ENCODE measurements around the gene GSTM4. TPM values are rescaled to one million over a fixed set of nuclear protein-coding genes. Genes with fewer than 3 reads are reported as not detected.

The GSTM4 gene
- total and polyA plus RNA-seq, 2 of the 4 experiments (the other 2 are of a cell fraction) = 10.4 to 37.8 TPM

DNA sequence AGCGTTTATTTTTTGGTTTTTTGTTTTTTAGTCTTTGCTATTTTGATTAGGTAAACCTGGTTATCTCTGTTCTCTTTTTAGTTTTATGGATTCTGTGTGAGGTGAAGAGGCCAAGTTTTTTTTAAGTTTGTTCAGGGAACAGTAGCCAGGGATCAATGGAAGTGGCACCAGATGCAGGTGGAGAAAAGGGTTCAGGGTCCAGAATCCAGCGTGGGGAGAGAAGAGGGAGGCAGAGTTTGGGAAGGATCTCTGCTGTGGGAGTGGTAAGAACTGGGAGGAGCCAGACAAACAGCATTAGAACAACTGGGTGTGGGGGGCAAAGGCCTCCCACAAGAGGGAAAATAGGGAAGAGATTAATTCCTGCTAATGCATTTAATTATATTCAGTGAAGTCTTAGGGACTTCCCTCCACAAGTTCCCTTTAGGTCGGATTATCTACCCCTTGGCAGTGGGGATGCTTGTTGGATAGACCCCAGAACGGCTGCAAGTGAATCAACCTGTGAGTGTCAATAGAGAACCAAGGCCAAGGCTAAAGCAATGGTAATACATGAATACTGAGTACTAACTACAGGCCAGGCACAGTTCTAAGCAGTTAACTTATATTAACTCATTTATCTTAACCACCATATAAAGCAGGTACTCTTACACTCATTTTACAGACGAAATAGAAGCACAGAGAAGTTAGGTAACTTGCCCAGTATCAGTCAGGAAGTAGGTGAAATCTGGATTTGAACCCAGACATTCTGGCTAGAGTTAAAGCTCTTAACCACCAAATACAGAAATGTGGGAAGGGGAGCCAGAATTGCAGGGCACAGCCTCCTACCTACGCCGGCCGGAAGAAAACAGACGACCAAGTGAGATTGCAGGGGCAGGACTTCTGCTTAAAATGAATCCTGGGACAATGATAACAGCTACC lies 37.0 kb upstream of the GSTM4 start:
- intact Hi-C loops (cut with micrococcal nuclease) = no loop called here
- peak overlapping the region; percentile 85 to 99 for H4K8ac ChIP-seq (ENCODE audit: low read depth in 2 of 2, low read length in 2 of 2)
- peak overlapping the region; percentile 85 for H4K91ac ChIP-seq (ENCODE audit: insufficient read depth, low read depth, low read length)
- in situ Hi-C loops (cut with MboI; ENCODE audit: low sequenced_read_pairs) = no loop called here
- DNase-seq (no peak), ATAC-seq (ENCODE audit: low read depth) (no peak)
- no peaks in the 10 kb centered on the region for H3K36me3 ChIP-seq (ENCODE audit: control insufficient read depth, insufficient read depth, low read length)
- peak overlapping the region; percentile 89 for H3K18ac ChIP-seq (ENCODE audit: low read depth, low read length)
- H3K4me3 ChIP-seq (ENCODE audit: insufficient read depth, low read depth, low read length) = peak overlapping the region; percentile 96
- WGBS, 2 experiments (ENCODE audit: extremely low coverage in 2 of 2, insufficient read length in 1 of 2) = 43% methylated on average over 1 of the region's 9 CpGs; no CpG with 5 or more reads in 1 of the 2 experiments
- peak overlapping the region; percentile 96 for H4K5ac ChIP-seq (ENCODE audit: low read depth, low read length)
- H2BK15ac ChIP-seq (ENCODE audit: low read depth, low read length) = peak overlapping the region; percentile 79
- peak overlapping the region; percentile 84 for H2AFZ ChIP-seq (replicated peaks; ENCODE audit: low read length, poor library complexity)
- H3K9me1 ChIP-seq (ENCODE audit: insufficient read depth, low read length) = peaks cover 47% of the 10 kb centered on the region
- no peaks in the 10 kb centered on the region for H3K9me3 ChIP-seq (ENCODE audit: control insufficient read depth, insufficient read depth, low read length)
- peak overlapping the region; percentile 81 for H3K56ac ChIP-seq (ENCODE audit: extremely low read depth, insufficient read depth, low read length)
- H3K4me2 ChIP-seq (ENCODE audit: low read depth, low read length) = peak overlapping the region; percentile 84
- H4K20me1 ChIP-seq (ENCODE audit: insufficient read depth, low read length) = peaks cover 30% of the 10 kb centered on the region
- H3K27me3 ChIP-seq (ENCODE audit: control insufficient read depth, insufficient read depth, low read length) = no peaks in the 10 kb centered on the region
- H3K9ac ChIP-seq (ENCODE audit: low read depth, low read length) = peak overlapping the region; percentile 73
- ChIA-PET POLR2A (ENCODE audit: unreplicated experiment) (interaction anchor here (1.5 kb wide), 1 partner anchor 71 kb away, joined by 5 read pairs; the partner anchor contains the start of gene GNAI3), CTCF (interaction anchor here (0.6 to 2.0 kb wide), 4 partner anchors 11 to 73 kb away, joined by 3 to 6 read pairs (median 5); no protein-coding TSS in a partner anchor)
- H2AK9ac ChIP-seq (replicated peaks; ENCODE audit: low read depth, low read length, poor library complexity) = peak overlapping the region; percentile 100
- H2BK20ac ChIP-seq (ENCODE audit: low read depth, low read length) = peak overlapping the region; percentile 84
- peak overlapping the region; percentile 97 for H2BK5ac ChIP-seq (ENCODE audit: low read depth, low read length, poor library complexity, severe bottlenecking)
- peak overlapping the region; percentile 93; the same call in 1 of the 2 replicates for H2AK5ac ChIP-seq (ENCODE audit: low read depth, low read length)
- peak overlapping the region; percentile 95 for H2BK120ac ChIP-seq (ENCODE audit: low read depth, low read length)
- H3K14ac ChIP-seq (replicated peaks; ENCODE audit: low read depth, low read length) = peak overlapping the region; percentile 99
- H3K79me1 ChIP-seq (ENCODE audit: low read depth in 1 of 2, low read length in 2 of 2) = peaks cover 16 to 76% of the 10 kb centered on the region in 2 experiments; a peak in 3 of 4 replicates
- H3K4me1 ChIP-seq (ENCODE audit: control insufficient read depth, insufficient read depth, low read length) = peaks cover 43% of the 10 kb centered on the region
- dilution Hi-C loops (cut with HindIII; ENCODE audit: low sequenced_read_pairs, unreplicated experiment) = no loop called here
- peak overlapping the region; percentile 99 for H3K23ac ChIP-seq (ENCODE audit: low read depth, low read length)
- H3K4ac ChIP-seq (ENCODE audit: low read depth, low read length) = peak overlapping the region; percentile 99
- TF ChIP-seq FOS (IDR thresholded peaks at IDR 0.05; ENCODE audit: low read depth, low read length) (no peak), MXI1 (IDR thresholded peaks at IDR 0.05; ENCODE audit: borderline replicate concordance, low read depth, low read length) (no peak), RCOR1 (IDR thresholded peaks at IDR 0.05; ENCODE audit: insufficient replicate concordance, low read length) (no peak), USF2 (IDR thresholded peaks at IDR 0.05; ENCODE audit: low read depth, low read length) (no peak), CEBPB (IDR thresholded peaks at IDR 0.05; ENCODE audit: low read depth, low read length) (no peak), BHLHE40 (IDR thresholded peaks at IDR 0.05; ENCODE audit: low read depth, low read length) (no peak), RFX5 (IDR thresholded peaks at IDR 0.05; ENCODE audit: low read depth, low read length) (no peak), RAD21 (IDR thresholded peaks at IDR 0.05; ENCODE audit: low read length) (no peak), MAZ (IDR thresholded peaks at IDR 0.05; ENCODE audit: borderline replicate concordance, low read depth, low read length) (no peak), MAFK (IDR thresholded peaks at IDR 0.05; ENCODE audit: low read depth, low read length) (no peak)
- TF ChIP-seq, protein P1, sequence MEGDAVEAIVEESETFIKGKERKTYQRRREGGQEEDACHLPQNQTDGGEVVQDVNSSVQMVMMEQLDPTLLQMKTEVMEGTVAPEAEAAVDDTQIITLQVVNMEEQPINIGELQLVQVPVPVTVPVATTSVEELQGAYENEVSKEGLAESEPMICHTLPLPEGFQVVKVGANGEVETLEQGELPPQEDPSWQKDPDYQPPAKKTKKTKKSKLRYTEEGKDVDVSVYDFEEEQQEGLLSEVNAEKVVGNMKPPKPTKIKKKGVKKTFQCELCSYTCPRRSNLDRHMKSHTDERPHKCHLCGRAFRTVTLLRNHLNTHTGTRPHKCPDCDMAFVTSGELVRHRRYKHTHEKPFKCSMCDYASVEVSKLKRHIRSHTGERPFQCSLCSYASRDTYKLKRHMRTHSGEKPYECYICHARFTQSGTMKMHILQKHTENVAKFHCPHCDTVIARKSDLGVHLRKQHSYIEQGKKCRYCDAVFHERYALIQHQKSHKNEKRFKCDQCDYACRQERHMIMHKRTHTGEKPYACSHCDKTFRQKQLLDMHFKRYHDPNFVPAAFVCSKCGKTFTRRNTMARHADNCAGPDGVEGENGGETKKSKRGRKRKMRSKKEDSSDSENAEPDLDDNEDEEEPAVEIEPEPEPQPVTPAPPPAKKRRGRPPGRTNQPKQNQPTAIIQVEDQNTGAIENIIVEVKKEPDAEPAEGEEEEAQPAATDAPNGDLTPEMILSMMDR (conservative IDR thresholded peaks at IDR 0.05; ENCODE audit: low read depth, low read length) = no peak
- no TSS peak for BruUV-seq (replicated peaks)
- peak overlapping the region; percentile 99 for H3K27ac ChIP-seq (ENCODE audit: insufficient read depth, low read length)
